T follicular helper cell (primary cell): ENCODE measurements around the gene AP3S1.
"Not testable (repeated sequence)": the region's sequence is repeated elsewhere in the genome, so short reads cannot be mapped to it uniquely, and the experiment has no call there.

ENCODE experiments used
- DNase-seq: peaks from one replicate; pipeline ENCODE4 v3.0.0-alpha.2; 2020; ENCODE audit warnings: low read depth

The AP3S1 gene

DNA sequence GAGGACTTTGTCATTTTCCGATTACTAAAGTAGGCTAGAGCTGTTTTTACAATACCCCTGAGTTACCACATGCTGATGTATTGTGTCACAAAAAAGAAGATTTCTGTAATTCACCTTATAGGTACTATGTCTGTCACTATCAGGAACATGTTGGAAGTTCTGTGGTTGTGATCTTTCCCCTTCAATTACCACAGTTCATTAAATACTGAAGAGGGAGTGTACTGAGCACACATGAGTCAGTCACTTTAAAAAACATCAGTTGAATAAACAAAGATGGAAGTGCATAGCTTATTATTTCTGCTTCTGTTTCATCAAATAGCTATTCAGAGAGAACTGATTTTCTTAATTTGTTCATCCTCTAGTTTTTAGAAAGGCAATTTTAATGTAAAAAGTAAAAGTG lies 31.7 kb downstream of the AP3S1 start:
- DNase-seq, result no peak

DNA sequence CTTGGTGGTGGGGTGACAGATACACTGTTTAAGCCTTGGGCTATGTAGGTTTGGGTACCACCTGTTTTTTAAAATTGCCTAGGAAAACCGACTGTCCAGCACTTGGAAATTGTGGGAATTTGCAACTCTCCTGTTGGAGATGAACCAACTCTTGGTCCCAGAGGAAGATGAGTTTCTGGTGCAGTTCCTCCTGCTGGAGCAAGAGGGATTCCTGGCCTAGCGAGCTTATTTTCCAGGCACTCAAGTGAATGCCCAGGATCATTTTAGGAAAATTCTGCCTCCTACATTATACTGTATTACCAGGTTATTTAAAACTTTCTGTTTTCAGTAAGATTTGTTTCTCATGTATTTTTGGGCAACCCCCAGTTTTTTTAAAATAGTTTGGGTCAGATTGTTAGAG lies 33.7 kb downstream of the AP3S1 start:
- DNase-seq, result no peak

DNA sequence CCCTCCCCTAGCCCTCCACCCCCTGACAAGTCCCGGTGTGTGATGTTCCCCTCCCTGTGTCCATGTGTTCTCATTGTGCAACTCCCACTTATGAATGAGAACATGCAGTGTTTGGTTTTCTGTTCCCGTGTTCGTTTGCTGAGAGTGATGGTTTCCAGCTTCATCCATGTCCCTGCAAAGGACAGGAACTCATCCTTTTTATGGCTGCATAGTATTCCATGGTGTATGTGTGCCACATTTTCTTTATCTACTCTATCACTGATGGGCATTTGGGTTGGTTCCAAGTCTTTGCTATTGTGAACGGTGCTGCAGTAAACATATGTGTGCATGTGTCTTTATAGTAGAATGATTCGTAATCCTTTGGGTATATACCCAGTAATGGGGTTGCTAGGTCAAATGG lies 35.6 kb downstream of the AP3S1 start:
- DNase-seq, result not testable (repeated sequence)

DNA sequence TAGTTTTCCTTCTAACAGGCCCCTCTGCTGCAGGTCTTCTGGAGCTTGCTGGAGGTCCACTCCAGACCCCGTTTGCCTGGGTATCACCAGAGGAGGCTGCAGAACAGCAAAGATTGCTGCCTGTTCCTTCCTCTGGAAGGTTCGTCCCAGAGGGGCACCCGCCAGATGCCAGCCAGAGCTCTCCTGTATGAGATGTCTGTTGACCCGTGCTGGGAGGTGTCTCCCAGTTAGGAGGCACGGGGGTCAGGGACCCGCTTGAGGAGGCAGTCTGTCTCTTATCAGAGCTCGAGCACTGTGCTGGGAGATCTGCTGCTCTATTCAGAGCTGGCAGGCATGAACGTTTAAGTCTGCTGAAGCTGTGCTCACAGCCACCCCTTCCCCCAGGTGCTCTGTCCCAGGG lies 40.7 kb downstream of the AP3S1 start:
- not testable (repeated sequence) for DNase-seq

DNA sequence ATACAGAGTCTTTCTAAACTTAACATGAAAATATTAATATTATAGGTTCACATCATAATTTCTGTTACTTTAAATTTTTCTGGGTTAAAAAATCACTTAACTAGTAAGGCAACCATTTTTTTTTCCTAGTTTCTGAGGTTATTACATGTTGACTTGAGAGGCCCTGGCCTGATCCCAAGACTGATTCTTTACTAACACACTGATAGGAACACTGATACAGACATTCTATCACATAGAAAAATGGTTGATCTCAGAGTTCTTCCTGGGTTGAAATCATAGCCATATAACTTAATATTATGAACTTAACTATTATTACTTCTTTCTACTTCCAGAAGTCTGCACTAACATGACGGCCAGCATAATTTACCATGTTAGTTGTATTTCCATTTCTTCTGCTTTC lies 43.0 kb downstream of the AP3S1 start:
- no peak for DNase-seq

DNA sequence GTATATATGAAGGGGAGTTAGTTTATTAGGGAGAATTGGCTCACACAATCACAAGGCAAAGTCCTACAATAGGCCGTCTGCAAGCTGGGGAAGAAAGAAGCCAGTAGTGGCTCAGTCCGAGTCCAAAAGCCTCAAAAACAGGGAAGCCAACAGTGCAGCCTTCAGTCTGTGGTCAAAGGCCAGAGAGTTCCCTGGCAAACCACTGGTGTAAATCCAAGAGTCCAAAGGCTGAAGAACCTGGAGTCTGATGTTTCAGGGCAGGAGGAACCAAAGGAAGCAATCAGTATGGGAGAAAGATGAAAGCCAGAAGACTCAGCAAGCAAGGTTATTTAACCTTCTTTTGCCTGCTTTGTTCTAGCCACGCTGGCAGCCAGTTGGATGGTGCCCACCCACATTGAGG lies 43.5 kb downstream of the AP3S1 start:
- DNase-seq, result not testable (repeated sequence)

DNA sequence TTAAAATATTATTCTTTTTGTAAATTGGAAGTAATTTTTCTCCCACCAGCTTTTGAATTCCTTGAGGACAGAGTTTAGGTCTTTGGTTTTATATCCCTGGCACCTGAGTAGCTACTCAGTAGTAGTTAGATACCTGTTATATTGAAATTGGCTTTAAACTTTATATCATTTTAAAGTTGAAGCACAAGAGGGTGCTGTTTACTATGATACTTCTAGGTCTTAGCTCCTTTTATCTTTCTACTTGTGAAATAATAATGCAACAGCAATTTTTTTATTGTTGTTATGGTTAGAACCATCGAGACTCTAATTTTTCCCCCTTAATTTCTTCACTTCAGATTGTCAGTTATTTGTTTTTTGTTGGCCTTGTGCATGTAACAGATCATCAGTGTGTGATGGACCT lies 46.3 kb downstream of the AP3S1 start:
- DNase-seq, result no peak

DNA sequence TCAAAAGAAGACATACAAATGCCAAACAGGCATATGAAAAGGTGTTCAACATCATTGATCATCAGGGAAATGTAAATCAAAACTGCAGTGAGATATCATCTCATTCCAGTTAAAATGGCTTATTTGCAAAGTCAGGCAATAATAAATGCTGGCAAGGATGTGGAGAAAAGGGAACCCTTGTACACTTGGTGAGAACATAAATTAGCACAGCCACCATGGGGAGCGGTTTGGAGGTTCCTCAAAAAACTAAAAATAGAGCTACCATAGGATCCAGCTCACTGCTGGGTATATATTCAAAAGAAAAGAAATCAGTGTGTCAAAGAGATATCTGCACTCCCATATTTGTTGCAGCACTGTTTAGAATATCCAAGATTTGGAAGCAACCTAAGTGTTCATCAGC lies 50.3 kb downstream of the AP3S1 start:
- DNase-seq, result no peak

DNA sequence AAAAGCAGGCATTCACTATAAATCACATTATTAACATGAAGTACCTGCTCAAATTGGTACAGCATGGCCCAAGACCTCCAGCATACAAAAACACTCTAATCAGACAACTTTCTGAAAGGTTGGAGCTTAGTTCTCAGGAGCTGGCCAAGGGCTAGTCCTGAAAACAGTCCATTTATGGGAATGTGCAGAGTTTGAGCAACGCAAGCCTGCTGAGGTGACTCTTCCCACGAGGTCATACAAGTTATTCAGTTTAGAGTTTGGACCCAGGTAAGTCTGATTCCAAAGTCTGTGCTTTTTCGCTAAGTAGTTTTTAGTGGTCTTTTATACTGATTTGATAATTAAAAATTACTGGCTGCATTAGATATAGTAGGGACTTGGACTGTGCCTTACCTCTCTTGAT lies 52.6 kb downstream of the AP3S1 start:
- no peak for DNase-seq

DNA sequence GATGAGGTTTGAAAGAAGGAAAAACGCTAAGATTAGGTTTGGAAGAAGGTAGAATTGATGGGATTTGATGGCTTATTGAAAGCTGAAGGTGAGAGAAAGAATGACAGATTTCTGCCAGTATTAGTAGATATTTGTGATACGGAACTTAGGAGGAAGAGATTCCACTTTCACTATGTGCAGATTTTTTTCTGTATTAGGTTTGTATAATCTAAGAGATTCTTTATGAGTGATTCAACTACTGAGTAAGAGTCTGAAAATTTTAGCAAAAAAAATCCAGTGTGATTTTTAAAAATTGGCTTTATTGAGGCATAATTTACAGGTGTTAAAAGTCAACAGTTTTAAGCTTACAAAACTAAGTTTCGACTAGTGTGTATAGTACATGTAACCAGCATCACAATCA lies 54.1 kb downstream of the AP3S1 start:
- no peak for DNase-seq

DNA sequence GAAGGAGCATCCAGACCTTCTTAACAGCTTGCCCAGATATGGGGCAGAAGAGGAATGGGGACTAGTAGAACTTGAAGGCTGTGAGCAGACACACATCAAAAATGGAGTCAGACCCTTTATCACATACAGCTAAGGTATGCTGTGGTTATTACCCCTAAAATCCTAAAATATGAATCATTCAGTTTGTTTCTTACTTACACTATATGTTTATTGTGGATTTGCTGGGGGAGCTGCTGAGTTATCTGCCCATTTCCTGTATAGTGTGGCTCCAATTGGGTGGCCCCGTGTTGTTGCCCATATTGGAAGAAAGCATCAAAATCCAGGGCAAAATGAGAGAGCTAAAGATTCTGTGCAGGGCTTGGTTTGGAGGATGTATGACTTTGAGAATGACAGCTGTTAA lies 56.9 kb downstream of the AP3S1 start:
- no peak for DNase-seq

DNA sequence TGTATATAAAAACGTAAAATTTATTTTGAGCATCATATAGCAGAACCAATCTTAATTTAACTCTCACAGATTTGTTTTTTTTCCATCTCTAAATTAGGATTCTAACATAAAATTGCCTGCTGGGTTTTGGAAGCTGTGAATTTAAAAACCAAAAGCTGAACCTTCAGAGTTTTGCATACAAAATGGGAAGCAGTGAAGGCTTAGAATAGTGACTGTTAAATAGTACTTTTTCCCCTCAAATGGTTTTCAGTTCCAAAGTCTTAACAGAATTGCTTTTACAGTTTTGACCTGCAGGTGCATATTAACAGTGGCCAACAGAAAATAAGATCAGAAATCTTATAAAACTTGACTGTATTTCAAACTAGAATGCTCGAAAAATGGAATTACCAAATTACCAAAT lies 65.4 kb downstream of the AP3S1 start:
- no peak for DNase-seq

DNA sequence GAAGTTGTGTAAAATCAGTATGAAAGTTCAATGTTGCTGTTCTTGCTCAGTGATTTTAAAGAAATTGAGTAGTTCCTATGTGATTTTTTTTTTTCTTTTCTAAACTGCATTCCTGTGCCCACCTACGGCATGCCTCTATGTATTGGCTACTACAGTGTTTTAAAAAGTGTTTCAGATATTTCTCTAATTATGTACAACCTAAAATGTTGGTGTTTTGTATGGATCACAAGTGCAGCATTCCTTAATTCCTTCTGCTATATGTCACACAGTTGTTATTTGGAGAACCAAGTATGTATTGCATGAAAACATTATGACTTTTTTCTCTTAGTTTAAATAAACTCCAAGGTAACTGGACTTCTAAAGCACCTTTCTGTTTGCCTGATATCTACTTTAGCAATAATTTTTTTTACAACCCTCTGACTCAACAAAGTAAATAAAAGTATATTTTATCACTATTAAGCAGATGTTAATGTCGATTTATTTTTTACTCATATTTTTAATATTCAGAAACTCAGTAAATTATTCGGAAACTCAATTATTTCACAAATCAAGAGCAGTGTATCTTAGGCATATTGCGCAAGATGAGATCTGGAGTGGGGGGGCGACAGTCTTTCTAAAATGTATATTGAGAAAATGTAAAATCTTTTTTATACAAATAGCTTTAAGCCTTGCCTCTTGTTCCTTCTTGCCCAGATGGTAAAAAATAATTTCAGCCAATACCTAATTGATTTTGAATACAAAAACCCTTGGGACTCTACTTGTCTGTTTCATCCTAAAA lies 72.1 kb downstream of the AP3S1 start:
- DNase-seq, result not testable (repeated sequence)

DNA sequence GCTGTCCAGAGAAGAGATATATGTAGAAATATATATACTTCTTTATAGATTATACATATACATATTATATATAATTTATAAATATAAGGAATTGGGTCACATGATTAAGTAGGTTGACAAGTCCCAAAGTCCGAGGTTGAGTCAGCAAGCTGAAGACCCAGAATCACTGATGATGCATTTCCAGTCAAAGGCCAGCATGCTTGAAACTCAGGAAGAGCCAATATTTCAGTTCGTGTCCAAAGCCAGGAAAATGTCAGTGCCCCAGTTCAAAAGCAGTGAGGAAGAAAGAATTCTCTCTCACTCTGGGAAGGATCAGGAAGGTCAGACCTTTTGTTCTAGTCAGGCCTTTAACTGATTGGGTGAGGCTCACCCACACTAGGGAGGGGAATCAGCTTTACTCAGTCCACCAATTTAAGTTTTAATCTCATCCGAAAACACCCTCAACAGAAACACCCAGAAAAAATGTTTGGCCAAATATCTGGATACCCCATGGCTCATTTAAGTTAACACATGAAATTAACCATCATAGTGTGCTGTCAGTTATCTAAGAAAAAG lies 78.5 kb downstream of the AP3S1 start:
- DNase-seq, result no peak

DNA sequence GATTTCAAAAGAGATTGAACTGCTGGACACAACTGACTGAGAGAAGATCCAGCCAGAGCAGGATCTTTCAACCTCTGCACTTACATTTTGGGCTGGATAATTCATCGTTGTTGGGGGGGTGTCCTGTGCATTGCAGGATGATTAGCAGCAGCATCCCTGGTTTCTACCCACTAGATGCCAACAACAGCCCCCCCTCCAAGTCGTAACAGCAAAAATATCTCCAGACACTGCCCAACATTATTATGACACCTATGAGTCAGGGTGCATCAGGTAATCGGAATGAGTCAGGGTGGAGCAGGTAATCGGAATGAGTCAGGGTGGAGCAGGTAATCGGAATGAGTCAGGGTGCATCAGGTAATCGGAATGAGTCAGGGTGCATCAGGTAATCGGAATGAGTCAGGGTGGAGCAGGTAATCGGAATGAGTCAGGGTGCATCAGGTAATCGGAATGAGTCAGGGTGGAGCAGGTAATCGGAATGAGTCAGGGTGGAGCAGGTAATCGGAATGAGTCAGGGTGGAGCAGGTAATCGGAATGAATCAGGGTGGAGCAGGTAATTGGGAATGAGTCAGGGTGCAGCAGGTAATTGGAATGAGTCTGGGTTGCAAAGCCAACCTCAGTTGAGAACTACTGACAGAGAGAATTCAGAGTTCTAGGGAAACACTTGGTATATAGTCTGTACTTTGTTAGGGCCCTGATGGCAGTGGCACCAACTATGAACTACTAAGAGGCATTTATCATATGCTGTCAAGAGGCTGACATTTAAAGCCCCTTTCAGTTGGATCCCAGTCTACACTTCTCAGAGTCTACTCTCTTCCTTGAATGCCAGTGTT lies 87.1 kb downstream of the AP3S1 start:
- not testable (repeated sequence) for DNase-seq

DNA sequence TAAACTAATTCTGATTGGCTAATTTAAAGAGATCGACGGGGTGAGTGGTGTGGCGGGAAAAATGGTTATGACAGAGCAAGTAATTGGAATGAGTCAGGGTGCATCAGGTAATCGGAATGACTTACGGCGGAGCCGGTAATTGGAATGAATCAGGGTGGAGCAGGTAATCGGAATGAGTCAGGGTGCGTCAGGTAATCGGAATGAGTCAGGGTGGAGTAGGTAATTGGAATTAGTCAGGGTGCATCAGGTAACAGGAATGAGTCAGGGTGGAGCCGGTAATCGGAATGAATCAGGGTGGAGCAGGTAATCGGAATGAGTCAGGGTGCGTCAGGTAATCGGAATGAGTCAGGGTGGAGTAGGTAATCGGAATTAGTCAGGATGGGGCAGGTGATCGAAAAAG lies 88.4 kb downstream of the AP3S1 start:
- DNase-seq, result not testable (repeated sequence)

DNA sequence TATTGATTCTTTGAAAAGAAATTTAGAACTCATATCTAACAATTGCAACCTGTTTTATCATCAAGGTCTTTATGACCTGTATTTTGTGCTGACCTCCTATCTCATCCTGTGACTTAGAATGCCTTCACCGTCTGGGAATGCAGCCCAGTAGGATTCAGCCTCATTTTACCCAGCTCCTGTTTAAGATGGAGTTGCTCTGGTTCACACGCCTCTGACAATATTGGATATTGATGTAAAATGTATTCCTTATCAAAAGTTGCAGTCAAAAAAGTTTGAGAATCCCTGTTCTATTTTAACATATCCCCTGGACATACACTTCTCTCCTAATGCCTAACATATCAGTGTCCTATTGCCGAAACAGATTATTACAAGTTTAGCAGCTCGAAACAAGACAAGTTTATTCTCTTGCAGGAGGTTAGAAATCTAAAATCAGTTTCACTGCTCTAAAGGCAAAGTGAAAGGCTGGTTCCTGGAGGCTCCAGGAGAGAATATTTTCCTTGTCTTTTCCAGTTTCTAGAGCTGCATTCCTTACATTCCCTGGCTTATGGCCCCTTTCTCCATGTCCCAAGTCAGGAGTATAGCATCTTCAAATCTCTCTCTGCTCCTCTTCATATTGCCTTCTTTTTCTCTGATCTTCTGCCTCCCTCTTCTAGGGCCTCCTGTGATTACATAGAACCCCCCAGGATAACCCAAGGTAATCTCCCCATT lies 89.0 kb downstream of the AP3S1 start:
- DNase-seq, result no peak

DNA sequence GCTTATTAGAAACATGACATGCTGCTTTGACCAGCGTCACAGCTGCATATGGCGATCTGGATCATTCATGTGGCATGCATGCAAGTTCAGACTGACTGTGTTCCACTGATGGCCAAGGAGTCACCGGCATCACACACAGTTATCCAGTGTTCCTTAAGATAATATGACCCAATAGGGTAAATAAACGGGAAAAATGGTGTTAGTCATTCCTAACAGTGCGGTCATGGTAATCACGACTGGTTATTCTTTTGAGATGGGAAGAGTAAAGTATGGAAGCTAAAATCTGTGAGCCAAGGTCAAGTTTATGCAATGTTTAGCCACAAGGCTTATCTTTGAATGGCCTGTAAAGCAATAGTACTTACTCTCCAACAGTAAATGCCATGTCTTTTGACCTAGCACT lies 91.3 kb downstream of the AP3S1 start:
- DNase-seq, result no peak

DNA sequence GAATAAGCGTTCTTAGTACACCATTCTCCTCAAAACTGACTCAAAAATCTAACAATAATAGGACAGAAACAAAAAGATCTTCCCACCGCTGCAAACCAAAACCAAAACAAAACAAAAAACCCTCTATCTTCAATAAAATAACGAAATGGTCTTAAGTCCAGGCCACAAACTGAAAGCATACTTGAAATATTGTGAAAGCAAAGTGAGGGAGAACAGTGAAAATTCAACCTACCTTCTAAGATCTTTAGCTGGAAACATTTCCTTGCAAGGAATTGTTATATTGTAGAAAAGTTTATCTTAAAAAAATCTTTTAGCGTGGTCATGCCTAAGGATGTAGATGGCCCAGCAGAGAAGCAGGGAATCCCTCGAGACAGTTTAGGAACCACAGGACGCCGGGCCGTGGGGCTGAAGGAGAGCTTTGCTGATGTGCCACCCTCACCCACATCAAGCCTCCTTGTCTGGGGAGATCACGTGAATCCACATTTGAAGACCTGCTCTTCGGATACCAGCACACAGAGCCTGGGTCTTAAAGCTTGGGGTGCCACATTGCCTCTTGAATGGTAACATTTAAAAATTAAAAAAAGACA lies 92.7 kb downstream of the AP3S1 start:
- no peak for DNase-seq

DNA sequence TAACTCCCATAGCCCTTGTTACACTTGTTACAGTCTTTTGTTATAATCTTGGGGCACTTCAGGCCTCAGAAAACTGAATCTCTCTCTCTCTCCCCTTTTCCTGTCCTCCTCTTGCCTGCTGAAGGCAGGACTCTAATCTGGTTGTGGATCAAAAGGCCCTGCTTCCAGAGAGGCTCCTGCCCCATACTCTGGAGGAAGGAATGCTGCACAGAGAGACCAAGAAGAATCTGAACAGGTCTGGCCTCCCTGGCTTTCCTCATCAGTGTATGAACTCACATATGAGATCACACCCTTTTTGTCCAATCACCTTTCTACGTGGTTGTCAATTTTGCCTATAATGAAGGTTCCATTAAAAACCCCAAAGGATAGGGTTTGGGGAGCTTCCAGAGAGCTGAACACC lies 94.3 kb downstream of the AP3S1 start:
- no peak for DNase-seq

DNA sequence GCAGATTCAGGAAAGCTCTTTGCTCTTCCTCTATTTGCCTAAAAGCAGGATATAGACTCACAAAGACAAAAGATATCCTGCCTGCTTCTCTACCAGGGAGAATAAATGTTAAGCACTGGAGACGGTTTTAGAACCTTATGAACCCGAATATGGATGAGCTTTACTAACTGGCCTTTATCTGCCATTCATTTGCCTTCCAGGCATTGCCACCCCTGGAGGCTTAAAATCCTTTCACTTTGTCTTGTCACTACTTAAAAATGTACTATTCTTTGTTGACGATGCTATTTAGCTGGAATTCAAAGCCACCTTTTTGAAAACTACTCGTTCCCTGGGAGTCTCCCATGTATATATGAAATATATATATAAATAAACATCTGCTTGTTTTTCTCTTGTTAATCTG lies 97.3 kb downstream of the AP3S1 start:
- DNase-seq, result no peak
